ENCODE results near the gene RCL1.

The RCL1 gene

DNA sequence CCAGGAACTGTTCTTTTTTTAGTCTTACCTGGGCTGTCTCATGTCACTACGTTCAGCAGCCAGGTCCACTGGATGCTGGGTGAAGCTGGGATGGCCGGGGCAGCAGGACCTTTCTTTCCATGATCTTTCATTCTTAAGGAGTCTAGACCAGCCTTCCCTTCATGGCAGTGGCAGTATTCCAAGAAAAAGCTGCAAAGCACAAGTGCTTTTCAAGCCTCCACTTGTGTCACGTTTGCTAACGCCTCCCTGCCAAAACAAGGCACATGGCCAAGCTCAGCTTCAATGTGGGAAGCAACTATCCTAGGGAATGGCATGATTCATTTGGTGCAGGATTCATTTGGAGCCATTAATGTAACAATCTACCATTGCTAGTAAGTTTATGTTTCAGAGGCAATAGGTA, 94.8 kb downstream of the RCL1 start:
- DNase-seq (ENCODE audit: low spot score): no peak
- no peak overlapping the region for H3K14ac ChIP-seq (ENCODE audit: low read length)
- no CpG with 5 or more reads among the region's 4 CpGs for WGBS, 2 donors (ENCODE audit: extremely low coverage in 2 of 2, insufficient read length in 2 of 2, insufficient replicate concordance in 1 of 2)
- H3K36me3 ChIP-seq (replicated peaks in 1 of 2; ENCODE audit: control insufficient read depth in 2 of 2, insufficient read depth in 2 of 2, low read length in 2 of 2): no peaks in the 10 kb centered on the region
- no peaks in the 10 kb centered on the region for H3K9me3 ChIP-seq (replicated peaks in 1 of 2; ENCODE audit: control insufficient read depth in 2 of 2, insufficient read depth in 1 of 2, low read depth in 1 of 2, low read length in 2 of 2)
- H3K27ac ChIP-seq (replicated peaks; ENCODE audit: low read length): no peak overlapping the region
- H3K4me3 ChIP-seq (ENCODE audit: low read length in 2 of 2): no peak overlapping the region
- no peaks in the 10 kb centered on the region for H3K27me3 ChIP-seq (ENCODE audit: control insufficient read depth in 3 of 3, insufficient read depth in 3 of 3, low read depth in 1 of 3, low read length in 3 of 3)
- no peak overlapping the region for H2AFZ ChIP-seq (ENCODE audit: low read length)
- H4K91ac ChIP-seq (ENCODE audit: low read depth, low read length, poor library complexity): no peak overlapping the region
- no peak overlapping the region for H2BK5ac ChIP-seq (ENCODE audit: low read length)
- H3K4me1 ChIP-seq (ENCODE audit: control insufficient read depth in 2 of 2, insufficient read depth in 1 of 2, low read depth in 1 of 2, low read length in 2 of 2): peaks cover 0 to 5% of the 10 kb centered on the region in 2 donors
- no peak overlapping the region for H3K18ac ChIP-seq (ENCODE audit: low read length)
- H2AK5ac ChIP-seq (ENCODE audit: low read depth, low read length): no peak overlapping the region
- H4K8ac ChIP-seq (ENCODE audit: low read depth, low read length): no peak overlapping the region
- no peak overlapping the region for H2BK15ac ChIP-seq (ENCODE audit: low read length)
- H3K79me1 ChIP-seq (ENCODE audit: low read depth, low read length): no peaks in the 10 kb centered on the region
- no peak overlapping the region for H3K23ac ChIP-seq (ENCODE audit: low read depth, low read length, poor library complexity)
- H3K4me2 ChIP-seq (ENCODE audit: insufficient read depth, low read length, poor library complexity, severe bottlenecking): no peak overlapping the region
- H2BK12ac ChIP-seq (ENCODE audit: low read length): no peak overlapping the region
- H2BK120ac ChIP-seq (ENCODE audit: low read depth, low read length): no peak overlapping the region
- no peak overlapping the region for H3K9ac ChIP-seq (ENCODE audit: low read depth, low read length, poor library complexity)
- no peak overlapping the region for H3K4ac ChIP-seq (ENCODE audit: low read length)

- H2BK12ac ChIP-seq (ENCODE audit: low read length): no peak overlapping the region
- no peak overlapping the region for H3K23ac ChIP-seq (ENCODE audit: low read depth, low read length, poor library complexity)
- H3K18ac ChIP-seq (ENCODE audit: low read length): no peak overlapping the region
- no peak overlapping the region for H4K91ac ChIP-seq (ENCODE audit: low read depth, low read length, poor library complexity)
- no peak overlapping the region for H3K27ac ChIP-seq (replicated peaks; ENCODE audit: low read length)
- H3K14ac ChIP-seq (ENCODE audit: low read length): no peak overlapping the region
- H2AFZ ChIP-seq (ENCODE audit: low read length): no peak overlapping the region
- H2AK5ac ChIP-seq (ENCODE audit: low read depth, low read length): no peak overlapping the region
- no peaks in the 10 kb centered on the region for H3K79me1 ChIP-seq (ENCODE audit: low read depth, low read length)
- H3K9me3 ChIP-seq (replicated peaks in 1 of 2; ENCODE audit: control insufficient read depth in 2 of 2, insufficient read depth in 1 of 2, low read depth in 1 of 2, low read length in 2 of 2): no peaks in the 10 kb centered on the region
- no peak overlapping the region for H3K4ac ChIP-seq (ENCODE audit: low read length)
- H4K8ac ChIP-seq (ENCODE audit: low read depth, low read length): no peak overlapping the region
- H2BK5ac ChIP-seq (ENCODE audit: low read length): no peak overlapping the region
- DNase-seq (ENCODE audit: low spot score): no peak
- H3K4me1 ChIP-seq (ENCODE audit: control insufficient read depth in 2 of 2, insufficient read depth in 1 of 2, low read depth in 1 of 2, low read length in 2 of 2): peaks cover 0 to 5% of the 10 kb centered on the region in 2 donors
- no peak overlapping the region for H3K9ac ChIP-seq (ENCODE audit: low read depth, low read length, poor library complexity)
- no CpG with 5 or more reads among the region's 3 CpGs for WGBS, 2 donors (ENCODE audit: extremely low coverage in 2 of 2, insufficient read length in 2 of 2, insufficient replicate concordance in 1 of 2)
- H3K27me3 ChIP-seq (ENCODE audit: control insufficient read depth in 3 of 3, insufficient read depth in 3 of 3, low read depth in 1 of 3, low read length in 3 of 3): no peaks in the 10 kb centered on the region
- H2BK15ac ChIP-seq (ENCODE audit: low read length): no peak overlapping the region
- H3K4me3 ChIP-seq (ENCODE audit: low read length in 2 of 2): no peak overlapping the region
- no peaks in the 10 kb centered on the region for H3K36me3 ChIP-seq (replicated peaks in 1 of 2; ENCODE audit: control insufficient read depth in 2 of 2, insufficient read depth in 2 of 2, low read length in 2 of 2)
- no peak overlapping the region for H2BK120ac ChIP-seq (ENCODE audit: low read depth, low read length)
- no peak overlapping the region for H3K4me2 ChIP-seq (ENCODE audit: insufficient read depth, low read length, poor library complexity, severe bottlenecking)
Observed at GRCh38 chr9:4890242-4890641, 97.5 kb downstream of the RCL1 start.

DNA sequence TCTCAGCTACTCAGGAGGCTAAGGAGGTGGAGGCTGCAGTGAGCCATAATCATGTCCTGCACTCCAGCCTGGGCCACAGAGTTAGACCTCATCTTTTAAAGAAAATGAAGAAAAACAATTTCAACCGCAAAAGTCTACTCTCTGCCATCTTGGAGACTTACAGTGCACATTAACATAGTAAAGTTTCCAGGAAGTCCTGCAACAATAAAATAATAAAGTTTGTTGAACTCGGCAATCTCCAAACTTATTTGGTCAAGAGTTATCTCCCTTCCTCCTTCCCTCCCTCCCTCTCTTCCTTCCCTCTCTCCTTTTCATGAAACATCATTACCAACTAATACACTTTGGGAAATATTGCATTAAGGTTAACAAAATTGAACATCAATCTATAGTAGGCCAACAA, 98.2 kb downstream of the RCL1 start:
- Histone ChIP-seq H3K4me1 (ENCODE audit: control insufficient read depth in 2 of 2, insufficient read depth in 1 of 2, low read depth in 1 of 2, low read length in 2 of 2) (peaks cover 0 to 5% of the 10 kb centered on the region in 2 donors), H3K79me1 (ENCODE audit: low read depth, low read length) (no peaks in the 10 kb centered on the region), H3K9ac (ENCODE audit: low read depth, low read length, poor library complexity) (no peak overlapping the region), H2AK5ac (ENCODE audit: low read depth, low read length) (no peak overlapping the region), H3K23ac (ENCODE audit: low read depth, low read length, poor library complexity) (no peak overlapping the region), H3K14ac (ENCODE audit: low read length) (no peak overlapping the region), H2BK5ac (ENCODE audit: low read length) (no peak overlapping the region), H2BK120ac (ENCODE audit: low read depth, low read length) (no peak overlapping the region), H3K4me3 (ENCODE audit: low read length in 2 of 2) (no peak overlapping the region), H3K27me3 (ENCODE audit: control insufficient read depth in 3 of 3, insufficient read depth in 3 of 3, low read depth in 1 of 3, low read length in 3 of 3) (no peaks in the 10 kb centered on the region), H2BK15ac (ENCODE audit: low read length) (no peak overlapping the region), H3K18ac (ENCODE audit: low read length) (no peak overlapping the region), H3K4me2 (ENCODE audit: insufficient read depth, low read length, poor library complexity, severe bottlenecking) (no peak overlapping the region), H2BK12ac (ENCODE audit: low read length) (no peak overlapping the region), H3K27ac (replicated peaks; ENCODE audit: low read length) (no peak overlapping the region), H4K91ac (ENCODE audit: low read depth, low read length, poor library complexity) (no peak overlapping the region), H3K9me3 (replicated peaks in 1 of 2; ENCODE audit: control insufficient read depth in 2 of 2, insufficient read depth in 1 of 2, low read depth in 1 of 2, low read length in 2 of 2) (no peaks in the 10 kb centered on the region), H3K36me3 (replicated peaks in 1 of 2; ENCODE audit: control insufficient read depth in 2 of 2, insufficient read depth in 2 of 2, low read length in 2 of 2) (no peaks in the 10 kb centered on the region), H2AFZ (ENCODE audit: low read length) (no peak overlapping the region), H4K8ac (ENCODE audit: low read depth, low read length) (no peak overlapping the region), H3K4ac (ENCODE audit: low read length) (no peak overlapping the region)
- no peak for DNase-seq (ENCODE audit: low spot score)
- WGBS, 2 donors (ENCODE audit: extremely low coverage in 2 of 2, insufficient read length in 2 of 2, insufficient replicate concordance in 1 of 2): no CpG with 5 or more reads among the region's 2 CpGs

DNA sequence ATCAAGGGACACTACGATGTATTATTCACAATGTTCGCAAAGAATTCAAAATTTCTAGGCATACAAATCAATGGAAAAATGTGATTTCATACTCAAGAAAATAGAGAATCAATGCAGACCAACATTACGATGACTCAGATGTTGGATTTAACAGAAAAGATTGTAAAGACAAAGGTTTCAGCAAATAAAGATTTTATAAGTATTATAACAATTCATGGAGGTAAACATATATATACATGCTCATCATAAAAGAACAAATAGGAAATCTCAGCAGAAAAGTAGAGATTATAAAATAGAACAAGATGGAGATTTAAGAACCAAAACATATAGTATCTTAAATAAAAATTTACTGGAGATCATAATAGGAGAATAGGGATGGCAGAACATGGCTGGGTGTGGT, 98.9 kb downstream of the RCL1 start:
- Histone ChIP-seq H3K27me3 (ENCODE audit: control insufficient read depth in 3 of 3, insufficient read depth in 3 of 3, low read depth in 1 of 3, low read length in 3 of 3) (no peaks in the 10 kb centered on the region), H3K27ac (replicated peaks; ENCODE audit: low read length) (no peak overlapping the region), H4K8ac (ENCODE audit: low read depth, low read length) (no peak overlapping the region), H3K4ac (ENCODE audit: low read length) (no peak overlapping the region), H2BK5ac (ENCODE audit: low read length) (no peak overlapping the region), H2BK120ac (ENCODE audit: low read depth, low read length) (no peak overlapping the region), H4K91ac (ENCODE audit: low read depth, low read length, poor library complexity) (no peak overlapping the region), H3K4me1 (ENCODE audit: control insufficient read depth in 2 of 2, insufficient read depth in 1 of 2, low read depth in 1 of 2, low read length in 2 of 2) (peaks cover 0 to 3% of the 10 kb centered on the region in 2 donors), H2BK15ac (ENCODE audit: low read length) (no peak overlapping the region), H3K9me3 (replicated peaks in 1 of 2; ENCODE audit: control insufficient read depth in 2 of 2, insufficient read depth in 1 of 2, low read depth in 1 of 2, low read length in 2 of 2) (no peaks in the 10 kb centered on the region), H3K14ac (ENCODE audit: low read length) (no peak overlapping the region), H2BK12ac (ENCODE audit: low read length) (no peak overlapping the region), H3K36me3 (replicated peaks in 1 of 2; ENCODE audit: control insufficient read depth in 2 of 2, insufficient read depth in 2 of 2, low read length in 2 of 2) (no peaks in the 10 kb centered on the region), H3K9ac (ENCODE audit: low read depth, low read length, poor library complexity) (no peak overlapping the region), H3K79me1 (ENCODE audit: low read depth, low read length) (no peaks in the 10 kb centered on the region), H3K23ac (ENCODE audit: low read depth, low read length, poor library complexity) (no peak overlapping the region), H2AK5ac (ENCODE audit: low read depth, low read length) (no peak overlapping the region), H3K4me3 (ENCODE audit: low read length in 2 of 2) (no peak overlapping the region), H2AFZ (ENCODE audit: low read length) (no peak overlapping the region), H3K4me2 (ENCODE audit: insufficient read depth, low read length, poor library complexity, severe bottlenecking) (no peak overlapping the region), H3K18ac (ENCODE audit: low read length) (no peak overlapping the region)
- DNase-seq (ENCODE audit: low spot score): no peak
- no CpG with 5 or more reads among the region's 3 CpGs for WGBS, 2 donors (ENCODE audit: extremely low coverage in 2 of 2, insufficient read length in 2 of 2, insufficient replicate concordance in 1 of 2)

Data from neuronal stem cell (in vitro differentiated cells).